Natural killer cell treated with Interleukin-12 subunit alpha and Interleukin-12 subunit beta and Interleukin-15 and Interleukin-18, amount 100 ng/mL, for 72 hours (primary cell): ENCODE measurements around the gene MRGPRG. TPM values are rescaled to one million over a fixed set of nuclear protein-coding genes. Genes with fewer than 3 reads are reported as not detected.
"Not testable (repeated sequence)": the region's sequence is repeated elsewhere in the genome, so short reads cannot be mapped to it uniquely, and the experiment has no call there.

Experiments used
- ATAC-seq, 2 donors: fragments of 150-1000 bp; cut with Tn5 transposase in 1 of 2; sonication (Bioruptor Pico), chemical (Tn5 transposase) in 1 of 2; 2 replicates each; pipeline ENCODE4 v1.10.0; 2021
- DNase-seq: peaks from one replicate; pipeline ENCODE4 v3.0.0; 2022; ENCODE audit warnings: low spot score
- H3K27ac Mint-ChIP-seq, 2 donors: 1 replicate in 1 of 2; 2 replicates in 1 of 2; pipeline ENCODE4 v1.8.0; 2022; ENCODE audit warnings: mixed read lengths in 2 of 2, mild to moderate bottlenecking in 1 of 2, moderate library complexity in 1 of 2
- H3K27me3 Mint-ChIP-seq, 2 donors: 1 replicate in 1 of 2; 2 replicates in 1 of 2; pipeline ENCODE4 v1.8.0; 2022; ENCODE audit warnings: mixed read lengths in 2 of 2
- H3K36me3 Mint-ChIP-seq: one replicate; pipeline ENCODE4 v1.8.0; 2022; ENCODE audit warnings: mixed read lengths
- H3K4me1 Mint-ChIP-seq, 2 donors: 1 replicate in 1 of 2; 2 replicates in 1 of 2; pipeline ENCODE4 v1.8.0; 2022; ENCODE audit warnings: low read depth in 2 of 2, mixed read lengths in 2 of 2, mild to moderate bottlenecking in 1 of 2
- H3K4me3 Mint-ChIP-seq: one replicate; pipeline ENCODE4 v1.8.0; 2022; ENCODE audit warnings: mixed read lengths
- H3K9me3 Mint-ChIP-seq: 2 replicates; pipeline ENCODE4 v1.8.0; 2022; ENCODE audit warnings: mixed read lengths
- total RNA-seq, 2 donors: library from RNA; stranded (reverse); gene quantifications; one replicate each; pipeline ENCODE4 v1.2.3, GENCODE V29; 2022

MRGPRG gene
- total RNA-seq, 2 donors from 2014 or later: not detected

- no peak for ATAC-seq
Observed at GRCh38 chr11:3176487-3176886, 42.1 kb downstream of the MRGPRG start.

GRCh38 chr11:3175194-3175593 is 43.4 kb downstream of the MRGPRG start:
- peak overlapping the region in 1 of 2 donors; percentile 27 for H3K27ac Mint-ChIP-seq
- peaks cover 3 to 6% of the 10 kb centered on the region in 2 donors for H3K4me1 Mint-ChIP-seq
- H3K27me3 Mint-ChIP-seq: no peaks in the 10 kb centered on the region
- peaks cover 13% of the 10 kb centered on the region for H3K36me3 Mint-ChIP-seq
- peak; percentile 28 for DNase-seq
- H3K4me3 Mint-ChIP-seq: no peak overlapping the region
- no peaks in the 10 kb centered on the region for H3K9me3 Mint-ChIP-seq
- ATAC-seq: no peak

More at GRCh38 chr11:3176487-3176886, 42.1 kb downstream of the MRGPRG start:
- H3K9me3 Mint-ChIP-seq: no peaks in the 10 kb centered on the region
- no peaks in the 10 kb centered on the region for H3K27me3 Mint-ChIP-seq
- H3K4me1 Mint-ChIP-seq: peaks cover 3 to 6% of the 10 kb centered on the region in 2 donors
- no peak overlapping the region for H3K27ac Mint-ChIP-seq
- H3K4me3 Mint-ChIP-seq: no peak overlapping the region
- no peak for DNase-seq
- H3K36me3 Mint-ChIP-seq: peaks cover 13% of the 10 kb centered on the region

- Mint-ChIP-seq H3K27me3 (peaks cover 0 to 3% of the 10 kb centered on the region in 2 donors), H3K36me3 (peaks cover 13% of the 10 kb centered on the region), H3K4me3 (no peak overlapping the region), H3K4me1 (peaks cover 8 to 13% of the 10 kb centered on the region in 2 donors), H3K9me3 (no peaks in the 10 kb centered on the region), H3K27ac (no peak overlapping the region)
- no peak for ATAC-seq
- DNase-seq: no peak
Observed at GRCh38 chr11:3174387-3174786, 44.2 kb downstream of the MRGPRG start.

- ATAC-seq (no peak), DNase-seq (no peak)
- Mint-ChIP-seq H3K36me3 (peaks cover 13% of the 10 kb centered on the region), H3K4me1 (peaks cover 11 to 13% of the 10 kb centered on the region in 2 donors), H3K4me3 (no peak overlapping the region), H3K27ac (no peak overlapping the region), H3K9me3 (no peaks in the 10 kb centered on the region), H3K27me3 (peaks cover 0 to 3% of the 10 kb centered on the region in 2 donors)
Observed at GRCh38 chr11:3173795-3174194, 44.8 kb downstream of the MRGPRG start.

- ATAC-seq (no peak), DNase-seq (peak; percentile 38)
- Mint-ChIP-seq H3K9me3 (no peaks in the 10 kb centered on the region), H3K4me1 (peaks cover 7 to 11% of the 10 kb centered on the region in 2 donors), H3K27me3 (peaks cover 0 to 3% of the 10 kb centered on the region in 2 donors), H3K27ac (no peak overlapping the region), H3K4me3 (no peak overlapping the region), H3K36me3 (peaks cover 13% of the 10 kb centered on the region)
Observed at GRCh38 chr11:3171931-3172560, 46.6 kb downstream of the MRGPRG start.

- Mint-ChIP-seq H3K27me3 (peaks cover 0 to 3% of the 10 kb centered on the region in 2 donors), H3K4me3 (no peak overlapping the region), H3K4me1 (peaks cover 7 to 11% of the 10 kb centered on the region in 2 donors), H3K27ac (no peak overlapping the region), H3K9me3 (no peaks in the 10 kb centered on the region), H3K36me3 (peaks cover 6% of the 10 kb centered on the region)
- ATAC-seq (no peak), DNase-seq (peak; percentile 48)
Observed at GRCh38 chr11:3170756-3171650, 47.6 kb downstream of the MRGPRG start.

- H3K27me3 Mint-ChIP-seq: peaks cover 0 to 3% of the 10 kb centered on the region in 2 donors
- H3K27ac Mint-ChIP-seq: no peak overlapping the region
- no peaks in the 10 kb centered on the region for H3K9me3 Mint-ChIP-seq
Observed at GRCh38 chr11:3170044-3170755, 48.4 kb downstream of the MRGPRG start.

GRCh38 chr11:3169255-3170043 is 49.2 kb downstream of the MRGPRG start:
- Mint-ChIP-seq H3K9me3 (no peaks in the 10 kb centered on the region), H3K27me3 (peaks cover 0 to 3% of the 10 kb centered on the region in 2 donors), H3K27ac (no peak overlapping the region), H3K4me1 (peaks cover 12 to 13% of the 10 kb centered on the region in 2 donors), H3K36me3 (no peaks in the 10 kb centered on the region), H3K4me3 (peak overlapping the region; percentile 72)
- DNase-seq (peak; percentile 61), ATAC-seq (no peak)

More at GRCh38 chr11:3170044-3170755, 48.4 kb downstream of the MRGPRG start:
- ATAC-seq (no peak), DNase-seq (no peak)
- Mint-ChIP-seq H3K4me1 (peaks cover 12 to 13% of the 10 kb centered on the region in 2 donors), H3K4me3 (peak overlapping the region; percentile 72), H3K36me3 (no peaks in the 10 kb centered on the region)

GRCh38 chr11:3168742-3169254 is 49.8 kb downstream of the MRGPRG start:
- not testable (repeated sequence) for H3K9me3 Mint-ChIP-seq, ATAC-seq, H3K36me3 Mint-ChIP-seq, H3K27ac Mint-ChIP-seq, H3K27me3 Mint-ChIP-seq, DNase-seq
- H3K4me3 Mint-ChIP-seq: peak overlapping the region; percentile 72
- peaks cover 12 to 15% of the 10 kb centered on the region in 2 donors for H3K4me1 Mint-ChIP-seq

Other genes starting within 250 kb of the MRGPRG start
- gene NAP1L4, start 226.5 kb downstream of the MRGPRG start, total RNA-seq: 100 to 1,000 TPM; 160 to 222 TPM
- gene CARS1, start 161.4 kb downstream of the MRGPRG start, total RNA-seq: 100 to 1,000 TPM in 1 of 2 donors, 10 to 100 TPM in 1; 88.8 to 128 TPM
- 10 to 100 TPM; 58.3 to 74.6 TPM for gene OSBPL5, start 53.5 kb downstream of the MRGPRG start, total RNA-seq
- not detected for gene MRGPRE, start 13.6 kb upstream of the MRGPRG start, total RNA-seq
- gene ZNF195, start 160.3 kb upstream of the MRGPRG start, total RNA-seq: 10 to 100 TPM; 46.8 to 53.9 TPM